ELF-1 (cell line): Measurements from ENCODE around the gene FOSL1.

Experiments used
- DNase-seq: peaks from one replicate; pipeline ENCODE4 v3.0.0-alpha.2; 2016; ENCODE audit warnings: low read depth, low spot score

The FOSL1 gene

GRCh38 chr11:65882120-65883057 lies 17.8 kb downstream of the FOSL1 start:
- DNase-seq = no peak

DNA sequence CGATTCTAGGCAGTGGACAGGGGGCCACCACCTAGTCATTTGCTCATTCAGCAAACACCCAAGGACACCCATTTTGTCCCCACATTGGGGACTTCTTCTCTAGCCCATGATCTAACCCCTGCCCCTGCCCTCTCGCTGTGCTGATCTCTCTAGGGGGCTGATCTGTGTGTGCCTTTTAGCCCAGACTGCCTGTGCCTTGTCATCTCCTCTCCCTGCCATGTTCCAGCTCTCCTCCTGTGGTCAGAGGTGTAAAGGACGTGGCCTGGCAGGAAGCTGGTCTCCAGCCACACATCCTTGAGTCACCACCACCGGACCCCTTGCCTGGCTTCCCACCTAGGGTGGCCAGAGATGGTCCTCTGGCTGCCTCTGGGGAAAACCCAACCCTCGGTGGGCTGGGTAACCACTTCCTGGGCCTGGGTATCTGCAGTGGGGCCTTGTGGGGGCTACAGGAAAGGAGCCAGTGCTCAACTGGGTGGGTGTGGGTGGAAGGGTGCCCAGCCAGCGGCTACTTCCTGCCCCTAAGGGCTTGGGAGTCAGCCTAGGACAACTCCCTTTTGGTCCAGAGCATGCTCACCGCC lies 19.3 kb downstream of the FOSL1 start:
- DNase-seq = no peak

GRCh38 chr11:65880027-65880426 lies 20.2 kb downstream of the FOSL1 start:
- DNase-seq = no peak

DNA sequence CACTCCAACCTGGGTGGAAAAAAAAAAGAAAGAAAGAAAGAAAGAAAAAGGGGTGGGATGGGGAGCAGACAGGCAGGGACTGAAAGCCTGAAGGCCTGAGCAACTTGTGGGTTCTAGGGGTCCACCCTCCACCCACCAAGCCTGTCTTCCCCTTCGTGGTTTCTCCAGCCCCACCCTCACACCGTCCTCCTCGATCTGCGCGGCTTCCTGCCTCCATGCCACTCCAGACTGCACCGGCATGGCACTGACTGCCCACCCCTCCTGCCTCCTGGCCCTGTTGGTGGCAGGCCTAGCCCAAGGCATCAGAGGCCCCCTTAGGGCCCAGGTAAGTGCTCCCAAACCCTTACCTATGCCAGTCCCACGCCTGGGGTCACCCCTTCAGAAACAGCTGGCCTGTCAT lies 20.6 kb downstream of the FOSL1 start, which contains the start of gene CTSW:
CTSW (plus strand) TSS at position 221 of the 400 bp plus-strand sequence; CDS start at position 239, 18 bp downstream.
- no peak for DNase-seq

DNA sequence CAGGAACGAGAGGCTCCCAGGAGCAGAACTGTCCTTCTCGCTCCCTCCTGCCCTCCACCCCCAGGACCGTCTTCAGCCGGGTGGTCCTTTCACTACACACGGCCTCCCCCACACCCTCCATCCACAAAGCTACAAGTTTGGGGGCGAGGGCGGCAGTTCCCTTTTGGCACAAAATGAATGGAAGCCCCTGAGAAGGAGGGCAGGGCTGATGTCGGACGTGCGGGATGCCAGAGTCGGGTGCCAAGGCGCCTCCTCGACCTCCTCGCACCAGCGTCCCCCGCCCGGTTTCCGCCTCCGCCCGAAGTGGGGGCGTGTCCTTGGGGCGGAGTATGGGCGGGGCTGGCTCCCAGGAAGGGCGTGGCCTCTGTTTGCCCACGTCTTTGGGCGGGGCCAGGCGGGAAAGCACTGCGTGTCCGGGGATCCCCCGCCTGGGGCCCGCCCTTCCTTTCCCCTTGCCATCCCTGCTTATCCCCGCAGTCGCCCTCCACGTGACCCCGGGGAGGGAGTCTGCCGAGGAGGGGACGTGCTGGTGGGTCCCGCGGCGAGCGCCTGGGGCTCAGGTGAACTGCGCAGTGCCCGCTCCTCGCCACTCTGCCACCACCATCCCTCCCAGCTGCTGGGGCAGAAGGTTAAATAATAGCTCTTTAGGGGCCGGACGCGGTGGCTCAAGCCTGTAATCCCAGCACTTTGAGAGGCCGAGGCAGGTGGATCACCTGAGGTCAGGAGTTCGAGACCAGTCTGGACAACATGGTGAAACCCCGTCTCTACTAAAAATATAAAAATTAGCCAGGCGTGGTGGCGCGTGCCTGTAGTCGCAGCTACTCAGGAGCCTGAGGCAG lies 26.7 kb downstream of the FOSL1 start:
- peak; percentile 96 for DNase-seq

GRCh38 chr11:65872586-65873317 lies 27.4 kb downstream of the FOSL1 start, which contains the start of gene EFEMP2:
Gene EFEMP2, minus strand, starts transcription at chr11:65872800. Its CDS starts 446 bp downstream, at chr11:65872354.
- DNase-seq = peak; percentile 9

DNA sequence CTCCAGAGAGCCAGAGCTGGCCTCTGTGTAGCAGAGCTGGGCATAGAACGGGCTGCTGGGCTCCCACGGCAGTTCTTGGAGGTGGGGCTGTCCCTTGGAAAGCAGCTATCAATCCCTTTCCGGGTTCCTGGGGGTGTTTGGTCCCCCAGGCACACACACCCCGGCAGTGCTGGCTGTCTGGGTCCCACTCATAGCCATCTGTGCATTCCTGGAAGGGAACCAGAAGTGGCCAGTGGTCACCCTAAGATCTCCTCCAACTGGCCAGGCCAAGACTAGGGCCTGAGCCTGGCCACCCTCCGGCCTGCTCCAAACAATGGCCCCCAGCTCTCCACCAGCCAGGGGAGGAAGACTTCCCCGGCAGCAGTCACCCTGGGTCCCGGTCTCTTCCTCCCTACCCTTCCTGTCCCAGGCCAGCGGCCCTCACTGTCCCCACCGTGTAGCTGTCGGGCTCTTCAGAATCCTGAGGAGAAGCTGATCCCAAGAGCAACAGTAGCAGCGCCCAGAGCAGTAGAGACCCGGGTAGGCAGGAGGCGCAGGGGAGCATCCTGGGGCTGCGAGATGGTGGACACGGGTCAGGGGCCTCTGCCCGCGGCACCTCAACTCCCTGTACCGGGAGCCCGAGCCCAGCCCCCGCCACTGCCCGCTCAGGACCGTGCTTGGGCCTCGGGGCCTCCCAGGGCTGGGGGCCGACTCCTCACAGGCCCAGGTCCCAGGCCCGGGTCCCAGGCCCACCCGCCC lies 28.2 kb downstream of the FOSL1 start:
- DNase-seq = peak; percentile 48

GRCh38 chr11:65870706-65871681 lies 29.2 kb downstream of the FOSL1 start:
- peak; percentile 10 for DNase-seq

DNA sequence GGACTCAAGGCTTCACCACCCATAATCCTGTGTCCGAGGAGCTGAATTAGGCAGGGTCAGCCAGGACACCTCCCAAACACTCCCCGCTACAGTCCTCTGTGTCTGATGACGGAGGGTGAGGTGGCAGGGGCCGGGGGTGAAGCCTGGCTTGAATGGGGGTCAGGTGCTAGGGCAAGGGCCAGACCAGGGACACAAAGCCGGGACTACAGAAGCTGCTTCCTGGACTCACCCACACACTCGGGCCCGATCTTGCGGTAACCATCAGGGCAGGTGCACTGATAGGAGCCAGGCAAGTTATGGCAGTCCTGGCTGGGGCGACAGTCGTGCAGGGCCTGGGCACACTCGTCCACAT lies 29.9 kb downstream of the FOSL1 start:
- no peak for DNase-seq

DNA sequence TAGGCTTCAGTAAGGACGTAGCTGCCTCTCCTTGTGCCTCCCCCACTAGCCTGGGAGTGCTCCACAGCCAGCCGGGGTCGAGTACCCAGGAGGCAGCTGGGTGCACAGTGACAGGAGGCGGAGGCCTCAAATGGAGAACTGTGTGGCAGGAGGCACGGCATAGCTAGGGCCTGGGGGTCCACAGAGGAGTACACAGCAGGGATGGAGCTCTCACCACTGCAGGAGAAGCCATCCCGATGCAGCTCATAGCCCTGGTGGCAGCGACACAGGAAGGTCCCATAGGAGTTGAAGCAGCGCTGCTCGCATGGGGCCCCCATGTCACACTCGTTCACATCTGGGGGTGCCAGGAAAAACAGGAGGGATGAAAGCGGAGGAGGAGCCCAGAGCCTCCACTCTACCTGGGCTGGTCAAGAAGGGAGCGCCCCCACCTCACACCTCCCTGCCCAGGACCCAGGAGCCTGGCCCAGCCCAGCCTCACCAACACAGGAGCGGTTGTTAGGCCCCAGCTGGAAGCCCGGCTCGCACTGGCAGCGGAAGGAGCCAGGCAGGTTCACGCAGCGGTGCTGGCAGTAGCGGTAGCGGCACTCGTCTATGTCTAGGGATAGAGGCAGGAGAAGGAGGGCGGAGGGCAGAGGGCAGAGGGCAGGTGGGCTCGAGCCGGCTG lies 30.4 kb downstream of the FOSL1 start:
- DNase-seq = no peak

DNA sequence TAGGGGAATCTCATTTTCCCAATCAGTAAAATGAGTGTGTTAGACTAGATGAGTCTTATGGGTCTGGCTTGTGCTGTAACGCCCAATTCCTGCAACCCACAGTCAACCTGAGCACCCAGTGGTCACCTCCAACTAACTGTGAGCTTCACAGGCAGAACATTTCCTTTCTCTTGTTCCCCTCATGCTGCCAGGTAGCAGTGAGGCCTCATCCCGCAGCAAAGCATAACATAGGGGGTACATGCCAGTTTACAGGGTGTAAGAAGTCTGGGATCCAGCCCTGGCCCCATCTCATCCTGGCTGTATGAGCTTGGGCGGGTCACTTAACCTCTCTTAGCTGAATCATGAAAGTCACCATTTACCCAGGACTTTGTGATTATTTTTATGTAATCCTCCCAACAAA lies 31.3 kb downstream of the FOSL1 start:
- no peak for DNase-seq

DNA sequence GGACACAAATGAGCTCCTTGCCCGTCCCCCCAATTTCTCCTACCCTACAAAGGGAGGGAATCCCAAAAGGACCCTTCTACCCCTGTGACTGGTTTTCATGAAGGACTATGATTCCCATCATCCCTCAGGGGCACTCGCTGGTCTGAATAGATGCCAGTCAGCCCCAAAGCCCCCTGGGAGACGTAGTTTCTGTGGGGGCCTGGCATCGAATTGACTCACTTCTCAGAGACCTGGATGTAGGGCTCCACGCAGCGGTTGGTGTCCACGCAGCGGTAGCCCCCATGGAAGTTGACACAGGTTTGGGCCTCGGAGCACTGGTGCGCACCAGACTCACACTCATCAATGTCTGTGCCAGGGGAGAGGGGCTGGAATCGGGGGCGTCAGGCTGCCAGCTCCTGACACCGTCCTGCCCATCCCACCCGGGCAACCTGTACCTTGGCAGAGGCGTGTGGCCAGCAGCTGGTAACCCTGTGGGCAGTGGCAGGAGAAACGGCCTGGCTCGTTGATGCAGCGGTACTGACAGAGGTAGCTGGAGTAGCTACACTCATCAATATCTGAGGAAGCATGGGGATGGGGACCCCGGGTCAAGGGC lies 32.0 kb downstream of the FOSL1 start:
- DNase-seq = peak; percentile 53

GRCh38 chr11:65867284-65868071 lies 32.7 kb downstream of the FOSL1 start:
- peak; percentile 51 for DNase-seq

DNA sequence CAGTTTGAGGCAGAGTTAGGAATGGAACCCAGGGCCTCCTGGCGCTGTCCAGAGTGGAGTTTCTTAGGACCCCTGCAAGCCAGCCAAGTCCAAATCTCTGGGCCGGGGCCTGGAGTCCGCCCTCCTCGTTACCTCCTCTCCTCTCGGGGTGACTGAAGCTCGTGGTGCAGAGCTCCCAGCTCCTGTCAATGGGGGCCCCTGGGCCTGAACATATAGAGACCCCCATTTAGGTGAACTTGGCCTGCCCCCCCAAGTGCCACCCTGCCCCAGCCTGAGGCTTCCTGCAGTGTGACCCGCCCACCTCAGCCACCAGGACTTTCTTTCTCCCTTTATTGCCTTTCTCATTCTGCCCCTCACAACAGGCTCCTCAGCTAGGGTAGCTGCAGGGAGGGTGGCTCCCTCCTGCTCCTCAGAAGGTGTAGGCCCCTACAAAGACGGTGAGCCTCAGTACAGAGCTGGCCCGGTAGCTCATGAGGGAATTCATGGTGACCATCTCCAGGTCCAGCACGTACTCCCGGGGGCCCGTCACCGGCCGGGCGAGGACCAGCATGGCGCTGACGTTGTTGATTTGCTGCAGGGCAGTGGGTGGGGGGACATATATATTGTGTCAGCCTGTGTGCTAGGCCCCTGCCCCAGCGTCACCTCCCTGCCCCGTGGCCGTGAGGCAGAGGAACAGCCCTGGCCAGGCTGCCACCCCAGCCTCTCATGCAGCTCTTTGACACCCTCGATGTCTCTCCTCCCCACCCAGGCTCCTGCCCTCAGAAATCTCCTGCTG lies 33.5 kb downstream of the FOSL1 start:
- no peak for DNase-seq

- DNase-seq = no peak
Observed at GRCh38 chr11:65865550-65866172, 34.5 kb downstream of the FOSL1 start.

GRCh38 chr11:65864706-65865471 lies 35.3 kb downstream of the FOSL1 start:
- DNase-seq = no peak
